SK-N-SH (cell line): ENCODE results near the gene VPS26A. TPM values are rescaled to one million over a fixed set of nuclear protein-coding genes. Genes with fewer than 3 reads are reported as not detected.
A peak's percentile ranks its signal among the peaks of the same experiment; 100 is the strongest.

Source experiments
- CTCF ChIA-PET: fragments of 300-600, 350-600 bp; formaldehyde crosslinking; extraction: SDS; loops from one replicate; lab custom pipeline; 2021; lab: Yijun Ruan, JAX
- POLR2A ChIA-PET: fragments of 350-600 bp; sonication (Branson Sonifier 250); formaldehyde crosslinking; extraction: SDS; loops from one replicate; lab custom pipeline; 2020; ENCODE audit warnings: antibody characterized with exemption, inconsistent platforms; lab: Yijun Ruan, JAX
- DNase-seq: peaks from one replicate; pipeline ENCODE4 v3.0.0; 2012
- H2AFZ ChIP-seq: fragments of 200-600 bp; sonication (generic); 2 replicates; pipeline ENCODE4 v1.8.1; 2016; ENCODE audit warnings: antibody characterized with exemption, mild to moderate bottlenecking, low read depth
- H3F3A ChIP-seq: fragments of 200-600 bp; sonication (generic); replicated peaks from 2 replicates; pipeline ENCODE3; 2016; ENCODE audit warnings: antibody characterized with exemption, mild to moderate bottlenecking; ENCODE audit not compliant: insufficient read depth
- H3K27ac ChIP-seq, 2 experiments: fragments of 200-500 bp in 1 of 2; fragments of 200-600 bp in 1 of 2; sonication (Bioruptor generic) in 1 of 2; sonication (generic), shearing (Covaris generic) in 1 of 2; 2 replicates each; pipeline versions ENCODE4 v1.5.1 to v1.6.1; 2014 to 2016; ENCODE audit warnings: low read depth in 2 of 2, inconsistent platforms in 1 of 2, low read length in 1 of 2, mild to moderate bottlenecking in 1 of 2, mixed read lengths in 1 of 2
- H3K27me3 ChIP-seq: fragments of 200-600 bp; sonication (generic), shearing (Covaris generic); 2 replicates; pipeline ENCODE4 v1.6.1; 2016; ENCODE audit warnings: mixed run types; ENCODE audit not compliant: insufficient read depth
- H3K36me3 ChIP-seq, 2 experiments: fragments of 200-500 bp in 1 of 2; fragments of 200-600 bp in 1 of 2; sonication (Bioruptor generic) in 1 of 2; sonication (generic) in 1 of 2; replicated peaks in 1 of 2; 2 replicates each; pipeline versions ENCODE3 to v1.5.1; 2014 to 2016; ENCODE audit warnings: low read length in 1 of 2, mild to moderate bottlenecking in 1 of 2; ENCODE audit not compliant: insufficient read depth in 2 of 2, control insufficient read depth in 1 of 2
- H3K4me1 ChIP-seq, 2 experiments: fragments of 200-500 bp in 1 of 2; fragments of 200-600 bp in 1 of 2; sonication (Bioruptor generic) in 1 of 2; sonication (generic), shearing (Covaris generic) in 1 of 2; 2 replicates each; pipeline versions ENCODE4 v1.5.1 to v1.6.1; 2014 to 2016; ENCODE audit warnings: low read depth in 1 of 2, low read length in 1 of 2, mixed run types in 1 of 2; ENCODE audit not compliant: insufficient read depth in 2 of 2, control insufficient read depth in 1 of 2
- H3K4me2 ChIP-seq: fragments of 200-600 bp; sonication (generic), shearing (Covaris generic); 2 replicates; pipeline ENCODE4 v1.6.1; 2017; ENCODE audit warnings: mixed run types
- H3K4me3 ChIP-seq, 2 experiments: fragments of 200-500 bp in 1 of 2; fragments of 200-600 bp in 1 of 2; sonication (Bioruptor generic) in 1 of 2; sonication (generic), shearing (Covaris generic) in 1 of 2; 2 replicates each; pipeline versions ENCODE4 v1.5.1 to v1.8.1; 2014 to 2016; ENCODE audit warnings: low read depth in 2 of 2, inconsistent platforms in 1 of 2, low read length in 1 of 2, mild to moderate bottlenecking in 1 of 2, mixed read lengths in 1 of 2, moderate library complexity in 1 of 2
- H3K79me2 ChIP-seq: fragments of 200-600 bp; sonication (generic); 2 replicates; pipeline ENCODE4 v1.8.1; 2017; ENCODE audit warnings: mild to moderate bottlenecking; ENCODE audit not compliant: insufficient read depth
- H3K9ac ChIP-seq: fragments of 200-600 bp; sonication (generic); 2 replicates; pipeline ENCODE4 v1.6.1; 2017; ENCODE audit warnings: mixed run types
- H3K9me2 ChIP-seq: fragments of 200-600 bp; sonication (generic); 2 replicates; pipeline ENCODE4 v1.6.1; 2017; ENCODE audit warnings: mixed run types
- H3K9me3 ChIP-seq: fragments of 200-600 bp; sonication (generic); 2 replicates; pipeline ENCODE4 v1.6.1; 2017; ENCODE audit warnings: mixed run types, mild to moderate bottlenecking, moderate library complexity
- H4K20me1 ChIP-seq: fragments of 200-600 bp; sonication (generic); 2 replicates; pipeline ENCODE4 v1.6.1; 2017; ENCODE audit warnings: mild to moderate bottlenecking, mixed run types; ENCODE audit not compliant: insufficient read depth
- CHD2 ChIP-seq: fragments of 150-350 bp; IDR thresholded peaks from 2 replicates; pipeline ENCODE4 v1.6.1; 2018; ENCODE audit warnings: low read length; ENCODE audit not compliant: partially characterized antibody
- ELF1 ChIP-seq: IDR thresholded peaks from 2 replicates; pipeline ENCODE4 v1.4.0; 2012
- GABPA ChIP-seq: IDR thresholded peaks from 2 replicates; pipeline ENCODE4 v1.4.0; 2012; ENCODE audit warnings: low read depth, mild to moderate bottlenecking
- JUND ChIP-seq: IDR thresholded peaks from 2 replicates; pipeline ENCODE4 v1.4.0; 2012
- MEF2A ChIP-seq: IDR thresholded peaks from 2 replicates; pipeline ENCODE4 v1.4.0; 2012; ENCODE audit warnings: low read depth, borderline replicate concordance
- MXI1 ChIP-seq: IDR thresholded peaks from 2 replicates; pipeline ENCODE4 v1.6.1; 2012; ENCODE audit warnings: mild to moderate bottlenecking, low read depth, low read length, improper control_type of control experiment
- POLR2AphosphoS5 ChIP-seq: IDR thresholded peaks from 2 replicates; pipeline ENCODE4 v1.6.1; 2012; ENCODE audit warnings: low read depth, low read length
- RFX5 ChIP-seq: IDR thresholded peaks from 2 replicates; pipeline ENCODE4 v1.6.1; 2012; ENCODE audit warnings: mild to moderate bottlenecking, improper control_type of control experiment, low read length
- RXRA ChIP-seq: IDR thresholded peaks from 2 replicates; pipeline ENCODE4 v1.4.0; 2012; ENCODE audit warnings: low read depth, mild to moderate bottlenecking, borderline replicate concordance
- SIN3A ChIP-seq: IDR thresholded peaks from 2 replicates; pipeline ENCODE4 v1.6.1; 2012; ENCODE audit warnings: low read depth, mild to moderate bottlenecking, low read length, moderate library complexity, borderline replicate concordance
- TAF1 ChIP-seq: IDR thresholded peaks from 2 replicates; pipeline ENCODE4 v1.6.1; 2012; ENCODE audit warnings: low read depth, mild to moderate bottlenecking, low read length, moderate library complexity, borderline replicate concordance
- TEAD4 ChIP-seq: IDR thresholded peaks from 2 replicates; pipeline ENCODE4 v1.4.0; 2012; ENCODE audit warnings: mild to moderate bottlenecking, borderline replicate concordance; ENCODE audit not compliant: insufficient read depth
- WGBS: methylation state at CpG from one replicate; pipeline ENCODE4 v1.1.6; 2017; ENCODE audit warnings: low lambda C conversion rate; 5-methylcytosine and 5-hydroxymethylcytosine counted together
- polyA plus RNA-seq, 3 experiments: library from polyadenylated mRNA; depleted of rRNA; stranded (reverse); fragments of >200 nt; gene quantifications; 2 replicates each; pipeline ENCODE4 v1.2.3, GENCODE V29; 2012
- TF ChIP-seq, protein P1 (sequence below): fragments of 150-350 bp; IDR thresholded peaks from 2 replicates; pipeline ENCODE4 v1.6.1; 2016; ENCODE audit warnings: mild to moderate bottlenecking, low read depth, low read length
- TF ChIP-seq, protein P2 (sequence below): IDR thresholded peaks from 2 replicates; pipeline ENCODE4 v1.4.0; 2012; ENCODE audit warnings: low read depth
- TF ChIP-seq, protein P3 (sequence below): fragments of 150-350 bp; IDR thresholded peaks from 2 replicates; pipeline ENCODE4 v1.6.1; 2017; ENCODE audit warnings: antibody characterized with exemption, low read length, low read depth, borderline replicate concordance

The VPS26A gene
- polyA plus RNA-seq, 1 of the 3 experiments (the other 2 are of a cell fraction), result 10.6 TPM

DNA sequence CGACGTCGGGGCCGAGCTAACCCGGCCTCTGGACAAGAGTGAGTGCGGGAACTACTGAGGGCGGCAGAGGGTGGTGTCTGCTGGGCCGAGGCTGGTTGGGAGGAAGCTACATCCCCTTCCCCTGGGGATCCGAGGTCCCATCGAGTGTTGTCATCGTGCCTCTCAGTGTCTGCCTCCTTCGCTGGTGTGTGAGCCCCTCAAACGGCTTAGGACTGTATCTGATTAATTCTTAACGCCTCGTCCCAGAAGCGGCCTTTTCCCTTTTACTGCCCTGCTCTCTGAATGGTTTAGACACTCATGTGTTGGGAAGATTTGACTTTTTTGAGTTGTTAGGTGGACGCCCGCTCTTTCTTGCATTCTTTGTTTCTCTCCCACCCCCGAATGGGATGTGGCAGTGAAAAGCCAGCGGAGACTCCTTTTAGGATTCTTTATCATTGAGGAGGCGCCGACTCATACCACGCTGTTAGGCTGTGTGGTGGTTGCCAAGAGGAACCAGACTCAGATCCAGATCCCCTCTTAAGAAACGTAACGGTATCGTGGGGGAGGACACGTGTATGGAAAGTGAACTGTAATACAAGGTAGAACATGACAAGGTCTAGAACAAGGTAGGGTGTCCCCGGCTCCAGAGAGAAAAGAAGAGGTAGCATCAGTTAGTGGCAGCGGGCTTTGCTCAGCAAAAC lies 56.7 kb downstream of the VPS26A start:
- Histone ChIP-seq H3K27me3 (no peaks in the 10 kb centered on the region), H3K9ac (peak overlapping the region; percentile 91), H3K9me3 (no peaks in the 10 kb centered on the region), H3K79me2 (peaks cover 54% of the 10 kb centered on the region), H3K36me3 (peaks cover 3 to 4% of the 10 kb centered on the region in 2 experiments), H3K4me1 (peaks cover 0 to 9% of the 10 kb centered on the region in 2 experiments; a peak in 2 of 4 replicates), H3K4me3 (peak overlapping the region; percentile 84 to 95), H3K4me2 (peak overlapping the region; percentile 82), H2AFZ (peak overlapping the region; percentile 44), H3K27ac (peak overlapping the region; percentile 88 to 98; a peak in 3 of 4 replicates), H4K20me1 (no peaks in the 10 kb centered on the region), H3F3A (no peaks in the 10 kb centered on the region), H3K9me2 (no peaks in the 10 kb centered on the region)
- DNase-seq, result no peak
- TF ChIP-seq RXRA (no peak), POLR2AphosphoS5 (no peak), MEF2A (no peak), ELF1 (no peak), TAF1 (no peak), GABPA (no peak), MXI1 (no peak), SIN3A (no peak), RFX5 (no peak), JUND (no peak)
- TF ChIP-seq, protein P1, sequence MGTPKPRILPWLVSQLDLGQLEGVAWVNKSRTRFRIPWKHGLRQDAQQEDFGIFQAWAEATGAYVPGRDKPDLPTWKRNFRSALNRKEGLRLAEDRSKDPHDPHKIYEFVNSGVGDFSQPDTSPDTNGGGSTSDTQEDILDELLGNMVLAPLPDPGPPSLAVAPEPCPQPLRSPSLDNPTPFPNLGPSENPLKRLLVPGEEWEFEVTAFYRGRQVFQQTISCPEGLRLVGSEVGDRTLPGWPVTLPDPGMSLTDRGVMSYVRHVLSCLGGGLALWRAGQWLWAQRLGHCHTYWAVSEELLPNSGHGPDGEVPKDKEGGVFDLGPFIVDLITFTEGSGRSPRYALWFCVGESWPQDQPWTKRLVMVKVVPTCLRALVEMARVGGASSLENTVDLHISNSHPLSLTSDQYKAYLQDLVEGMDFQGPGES, result no peak
- TF ChIP-seq, protein P2, sequence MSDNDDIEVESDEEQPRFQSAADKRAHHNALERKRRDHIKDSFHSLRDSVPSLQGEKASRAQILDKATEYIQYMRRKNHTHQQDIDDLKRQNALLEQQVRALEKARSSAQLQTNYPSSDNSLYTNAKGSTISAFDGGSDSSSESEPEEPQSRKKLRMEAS, result no peak
- TF ChIP-seq, protein P3, sequence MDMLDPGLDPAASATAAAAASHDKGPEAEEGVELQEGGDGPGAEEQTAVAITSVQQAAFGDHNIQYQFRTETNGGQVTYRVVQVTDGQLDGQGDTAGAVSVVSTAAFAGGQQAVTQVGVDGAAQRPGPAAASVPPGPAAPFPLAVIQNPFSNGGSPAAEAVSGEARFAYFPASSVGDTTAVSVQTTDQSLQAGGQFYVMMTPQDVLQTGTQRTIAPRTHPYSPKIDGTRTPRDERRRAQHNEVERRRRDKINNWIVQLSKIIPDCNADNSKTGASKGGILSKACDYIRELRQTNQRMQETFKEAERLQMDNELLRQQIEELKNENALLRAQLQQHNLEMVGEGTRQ, result no peak; the same call in 1 of the 2 replicates
- ChIA-PET POLR2A (interaction anchor here (1.0 to 1.4 kb wide), 2 partner anchors 28 to 225 kb away, joined by 4 read pairs; partner anchors contain the start of gene DDX21), CTCF (no interaction called here)
- WGBS, result 1% methylated on average over 29 of the region's 29 CpGs

DNA sequence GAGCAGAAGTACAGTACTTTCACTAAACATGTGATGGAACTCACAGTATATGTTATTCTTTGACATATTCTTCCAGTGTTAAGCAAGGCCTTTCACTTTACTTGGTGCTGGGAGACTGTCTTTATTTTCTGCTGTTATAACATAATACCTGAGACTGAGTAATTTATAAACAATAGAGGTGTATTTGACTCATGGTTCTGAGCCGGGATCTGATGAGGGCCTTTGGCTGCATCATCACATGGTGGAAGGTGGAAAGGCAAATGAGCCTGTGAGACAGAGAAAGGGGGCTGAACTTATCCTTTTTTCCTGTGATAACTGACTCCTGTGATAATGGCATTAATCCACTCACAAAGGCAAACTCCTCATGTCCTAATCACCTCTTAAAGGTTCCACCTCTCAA lies 57.5 kb downstream of the VPS26A start:
- no peak overlapping the region for H2AFZ ChIP-seq
- H3K9me2 ChIP-seq, result no peaks in the 10 kb centered on the region
- ChIA-PET POLR2A (no interaction called here), CTCF (no interaction called here)
- H3K9me3 ChIP-seq, result no peaks in the 10 kb centered on the region
- DNase-seq, result no peak
- no peaks in the 10 kb centered on the region for H3F3A ChIP-seq
- H3K4me1 ChIP-seq, result peaks cover 0 to 9% of the 10 kb centered on the region in 2 experiments; a peak in 2 of 4 replicates
- WGBS, result 47% methylated on average over 1 of the region's 1 CpG
- H3K36me3 ChIP-seq, result peaks cover 7 to 10% of the 10 kb centered on the region in 2 experiments
- H3K4me2 ChIP-seq, result peak overlapping the region; percentile 82
- TF ChIP-seq JUND, result no peak
- no peak for TF ChIP-seq CHD2
- no peak for TF ChIP-seq TEAD4
- no peaks in the 10 kb centered on the region for H3K27me3 ChIP-seq
- H3K9ac ChIP-seq, result peak overlapping the region; percentile 91
- H4K20me1 ChIP-seq, result no peaks in the 10 kb centered on the region
- peaks cover 61% of the 10 kb centered on the region for H3K79me2 ChIP-seq
- H3K4me3 ChIP-seq, result peak overlapping the region; percentile 84 to 95
- no peak overlapping the region for H3K27ac ChIP-seq
